ENCODE results near the gene IL22. TPM values are rescaled to one million over a fixed set of nuclear protein-coding genes. Genes with fewer than 3 reads are reported as not detected.

IL22 gene
- total RNA-seq, 1 donor from 2014 or later, result not detected

- H3K4me3 Mint-ChIP-seq (ENCODE audit: unreplicated experiment), result no peak overlapping the region
- DNase-seq (ENCODE audit: low spot score), result no peak
- H3K9me3 Mint-ChIP-seq (ENCODE audit: unreplicated experiment), result no peaks in the 10 kb centered on the region
- H3K27ac Mint-ChIP-seq (ENCODE audit: unreplicated experiment), result no peak overlapping the region
- H3K36me3 Mint-ChIP-seq (ENCODE audit: low read depth, unreplicated experiment), result no peaks in the 10 kb centered on the region
- no peak for TF ChIP-seq CTCF (IDR thresholded peaks at IDR 0.05; ENCODE audit: unreplicated experiment)
- H3K4me1 Mint-ChIP-seq (ENCODE audit: unreplicated experiment), result no peaks in the 10 kb centered on the region
- H3K27me3 Mint-ChIP-seq (ENCODE audit: unreplicated experiment), result no peaks in the 10 kb centered on the region
Measured at GRCh38 chr12:68260153-68260552, 6.7 kb upstream of the IL22 start.

GRCh38 chr12:68259318-68259940 is 6.0 kb upstream of the IL22 start:
- no peak overlapping the region for H3K27ac Mint-ChIP-seq (ENCODE audit: unreplicated experiment)

GRCh38 chr12:68252077-68252476 is 1.3 kb downstream of the IL22 start:
- TF ChIP-seq CTCF (IDR thresholded peaks at IDR 0.05; ENCODE audit: unreplicated experiment), result no peak
- no peak overlapping the region for H3K27ac Mint-ChIP-seq (ENCODE audit: unreplicated experiment)
- H3K4me1 Mint-ChIP-seq (ENCODE audit: unreplicated experiment), result peaks cover 5% of the 10 kb centered on the region
- no peaks in the 10 kb centered on the region for H3K9me3 Mint-ChIP-seq (ENCODE audit: unreplicated experiment)
- peaks cover 1% of the 10 kb centered on the region for H3K27me3 Mint-ChIP-seq (ENCODE audit: unreplicated experiment)
- H3K4me3 Mint-ChIP-seq (ENCODE audit: unreplicated experiment), result no peak overlapping the region
- H3K36me3 Mint-ChIP-seq (ENCODE audit: low read depth, unreplicated experiment), result no peaks in the 10 kb centered on the region
- no peak for DNase-seq (ENCODE audit: low spot score)

More at GRCh38 chr12:68259318-68259940, 6.0 kb upstream of the IL22 start:
- H3K4me1 Mint-ChIP-seq (ENCODE audit: unreplicated experiment), result no peaks in the 10 kb centered on the region
- DNase-seq (ENCODE audit: low spot score), result no peak
- no peaks in the 10 kb centered on the region for H3K36me3 Mint-ChIP-seq (ENCODE audit: low read depth, unreplicated experiment)
- no peaks in the 10 kb centered on the region for H3K27me3 Mint-ChIP-seq (ENCODE audit: unreplicated experiment)
- no peaks in the 10 kb centered on the region for H3K9me3 Mint-ChIP-seq (ENCODE audit: unreplicated experiment)
- no peak overlapping the region for H3K4me3 Mint-ChIP-seq (ENCODE audit: unreplicated experiment)
- no peak for TF ChIP-seq CTCF (IDR thresholded peaks at IDR 0.05; ENCODE audit: unreplicated experiment)

- Mint-ChIP-seq H3K9me3 (ENCODE audit: unreplicated experiment) (no peaks in the 10 kb centered on the region), H3K4me3 (ENCODE audit: unreplicated experiment) (no peak overlapping the region), H3K36me3 (ENCODE audit: low read depth, unreplicated experiment) (no peaks in the 10 kb centered on the region), H3K27ac (ENCODE audit: unreplicated experiment) (no peak overlapping the region), H3K27me3 (ENCODE audit: unreplicated experiment) (peaks cover 1% of the 10 kb centered on the region), H3K4me1 (ENCODE audit: unreplicated experiment) (peaks cover 5% of the 10 kb centered on the region)
- DNase-seq (ENCODE audit: low spot score), result no peak
- TF ChIP-seq CTCF (IDR thresholded peaks at IDR 0.05; ENCODE audit: unreplicated experiment), result no peak
Measured at GRCh38 chr12:68250454-68250853, 3.0 kb downstream of the IL22 start.

- Mint-ChIP-seq H3K4me1 (ENCODE audit: unreplicated experiment) (peaks cover 5% of the 10 kb centered on the region), H3K27me3 (ENCODE audit: unreplicated experiment) (peaks cover 1% of the 10 kb centered on the region), H3K36me3 (ENCODE audit: low read depth, unreplicated experiment) (no peaks in the 10 kb centered on the region)
Measured at GRCh38 chr12:68247785-68248184, 5.6 kb downstream of the IL22 start.

More at GRCh38 chr12:68247785-68248184, 5.6 kb downstream of the IL22 start:
- H3K9me3 Mint-ChIP-seq (ENCODE audit: unreplicated experiment), result no peaks in the 10 kb centered on the region
- H3K4me3 Mint-ChIP-seq (ENCODE audit: unreplicated experiment), result no peak overlapping the region
- no peak for TF ChIP-seq CTCF (IDR thresholded peaks at IDR 0.05; ENCODE audit: unreplicated experiment)
- DNase-seq (ENCODE audit: low spot score), result no peak
- H3K27ac Mint-ChIP-seq (ENCODE audit: unreplicated experiment), result no peak overlapping the region
